ENCODE data around the gene DNAI2. TPM values are rescaled to one million over a fixed set of nuclear protein-coding genes. Genes with fewer than 3 reads are reported as not detected.

The DNAI2 gene
- total and polyA plus RNA-seq, 9 of the 15 experiments (the other 6 are each of a cell fraction or from before 2014, with no cell fraction given), result not detected

DNA sequence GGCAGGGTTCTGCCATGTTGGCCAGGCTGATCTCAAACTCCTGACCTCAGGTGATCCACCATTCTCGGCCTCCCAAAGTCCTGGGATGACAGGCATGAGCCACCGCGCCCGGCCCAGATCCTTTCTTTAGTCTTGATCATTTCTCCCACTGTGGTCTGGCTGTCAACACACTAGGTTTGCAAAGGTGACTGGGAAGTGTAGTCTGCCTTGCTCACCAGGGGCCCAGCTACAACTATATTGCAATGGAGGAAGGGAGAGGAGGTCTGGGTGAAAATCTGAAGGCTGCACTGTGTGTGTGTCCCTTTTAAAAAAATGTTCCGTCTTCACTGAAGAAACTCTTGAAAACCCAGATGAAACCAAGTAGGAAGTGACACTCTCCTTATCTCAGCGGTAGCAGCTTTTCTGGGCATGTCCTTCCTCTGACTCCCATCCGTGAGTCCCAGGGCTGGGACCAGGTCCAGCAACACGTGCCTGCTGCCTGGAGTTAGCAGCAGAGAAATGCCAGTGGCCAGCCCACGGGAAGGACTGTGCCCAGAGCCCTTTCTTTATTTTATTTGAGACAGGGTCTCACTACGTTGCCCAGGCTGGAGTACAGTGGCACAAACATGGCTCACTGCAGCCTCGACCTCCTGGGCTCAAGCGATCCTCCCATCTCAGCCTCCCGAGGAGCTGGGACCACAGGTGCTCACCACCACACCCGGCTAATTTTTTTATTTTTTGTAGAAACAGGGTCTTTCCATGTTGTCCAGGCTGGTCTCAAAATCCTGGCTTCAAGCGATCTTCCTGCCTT is 34.1 kb downstream of the DNAI2 start (continued):
- TF ChIP-seq ZNF277 (CRISPR knock-in tag; IDR thresholded peaks at IDR 0.05; ENCODE audit: borderline replicate concordance) (no peak), BCL6 (CRISPR knock-in tag; IDR thresholded peaks at IDR 0.05) (no peak), HMG20A (CRISPR knock-in tag; conservative IDR thresholded peaks at IDR 0.05) (no peak), MTA2 (IDR thresholded peaks at IDR 0.05; ENCODE audit: low read depth) (no peak), ZSCAN29 (IDR thresholded peaks at IDR 0.05) (no peak), CBFA2T2 (conservative IDR thresholded peaks at IDR 0.05) (peak; percentile 46), ZNF507 (tag; conservative IDR thresholded peaks at IDR 0.05) (no peak), BRF2 (IDR thresholded peaks at IDR 0.05; ENCODE audit: borderline replicate concordance, insufficient read depth, insufficient read length) (no peak), MYC (IDR thresholded peaks at IDR 0.05; ENCODE audit: low read depth, low read length) (peak; percentile 37; the same call in 1 of the 2 replicates), MYC (CRISPR knock-in tag; IDR thresholded peaks at IDR 0.05; ENCODE audit: borderline replicate concordance, low read depth) (no peak), ZNF354B (CRISPR knock-in tag; IDR thresholded peaks at IDR 0.05) (no peak), CBFA2T3 (IDR thresholded peaks at IDR 0.05) (peak; percentile 72), BACH1 (tag; IDR thresholded peaks at IDR 0.05) (no peak), ZNF263 (CRISPR knock-in tag; IDR thresholded peaks at IDR 0.05; ENCODE audit: borderline replicate concordance) (peak; percentile 42; the same call in 1 of the 2 replicates), ZBTB7A (IDR thresholded peaks at IDR 0.05; ENCODE audit: borderline replicate concordance, control insufficient read depth, low read depth, low read length) (no peak), ZNF212 (CRISPR knock-in tag; IDR thresholded peaks at IDR 0.05) (no peak), ZNF121 (CRISPR knock-in tag; conservative IDR thresholded peaks at IDR 0.05) (peak; percentile 92), RBBP5 (IDR thresholded peaks at IDR 0.05; ENCODE audit: borderline replicate concordance, insufficient read depth, low read length, poor library complexity, severe bottlenecking) (no peak), NELFE (IDR thresholded peaks at IDR 0.05; ENCODE audit: insufficient read depth, insufficient read length) (no peak)
- TF ChIP-seq, protein P1, sequence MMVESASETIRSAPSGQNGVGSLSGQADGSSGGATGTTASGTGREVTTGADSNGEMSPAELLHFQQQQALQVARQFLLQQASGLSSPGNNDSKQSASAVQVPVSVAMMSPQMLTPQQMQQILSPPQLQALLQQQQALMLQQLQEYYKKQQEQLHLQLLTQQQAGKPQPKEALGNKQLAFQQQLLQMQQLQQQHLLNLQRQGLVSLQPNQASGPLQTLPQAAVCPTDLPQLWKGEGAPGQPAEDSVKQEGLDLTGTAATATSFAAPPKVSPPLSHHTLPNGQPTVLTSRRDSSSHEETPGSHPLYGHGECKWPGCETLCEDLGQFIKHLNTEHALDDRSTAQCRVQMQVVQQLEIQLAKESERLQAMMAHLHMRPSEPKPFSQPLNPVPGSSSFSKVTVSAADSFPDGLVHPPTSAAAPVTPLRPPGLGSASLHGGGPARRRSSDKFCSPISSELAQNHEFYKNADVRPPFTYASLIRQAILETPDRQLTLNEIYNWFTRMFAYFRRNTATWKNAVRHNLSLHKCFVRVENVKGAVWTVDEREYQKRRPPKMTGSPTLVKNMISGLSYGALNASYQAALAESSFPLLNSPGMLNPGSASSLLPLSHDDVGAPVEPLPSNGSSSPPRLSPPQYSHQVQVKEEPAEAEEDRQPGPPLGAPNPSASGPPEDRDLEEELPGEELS (CRISPR knock-in tag; IDR thresholded peaks at IDR 0.05; ENCODE audit: borderline replicate concordance), result no peak
- TF ChIP-seq, protein P2, sequence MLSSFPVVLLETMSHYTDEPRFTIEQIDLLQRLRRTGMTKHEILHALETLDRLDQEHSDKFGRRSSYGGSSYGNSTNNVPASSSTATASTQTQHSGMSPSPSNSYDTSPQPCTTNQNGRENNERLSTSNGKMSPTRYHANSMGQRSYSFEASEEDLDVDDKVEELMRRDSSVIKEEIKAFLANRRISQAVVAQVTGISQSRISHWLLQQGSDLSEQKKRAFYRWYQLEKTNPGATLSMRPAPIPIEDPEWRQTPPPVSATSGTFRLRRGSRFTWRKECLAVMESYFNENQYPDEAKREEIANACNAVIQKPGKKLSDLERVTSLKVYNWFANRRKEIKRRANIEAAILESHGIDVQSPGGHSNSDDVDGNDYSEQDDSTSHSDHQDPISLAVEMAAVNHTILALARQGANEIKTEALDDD (IDR thresholded peaks at IDR 0.05), result no peak
- TF ChIP-seq, protein P3, sequence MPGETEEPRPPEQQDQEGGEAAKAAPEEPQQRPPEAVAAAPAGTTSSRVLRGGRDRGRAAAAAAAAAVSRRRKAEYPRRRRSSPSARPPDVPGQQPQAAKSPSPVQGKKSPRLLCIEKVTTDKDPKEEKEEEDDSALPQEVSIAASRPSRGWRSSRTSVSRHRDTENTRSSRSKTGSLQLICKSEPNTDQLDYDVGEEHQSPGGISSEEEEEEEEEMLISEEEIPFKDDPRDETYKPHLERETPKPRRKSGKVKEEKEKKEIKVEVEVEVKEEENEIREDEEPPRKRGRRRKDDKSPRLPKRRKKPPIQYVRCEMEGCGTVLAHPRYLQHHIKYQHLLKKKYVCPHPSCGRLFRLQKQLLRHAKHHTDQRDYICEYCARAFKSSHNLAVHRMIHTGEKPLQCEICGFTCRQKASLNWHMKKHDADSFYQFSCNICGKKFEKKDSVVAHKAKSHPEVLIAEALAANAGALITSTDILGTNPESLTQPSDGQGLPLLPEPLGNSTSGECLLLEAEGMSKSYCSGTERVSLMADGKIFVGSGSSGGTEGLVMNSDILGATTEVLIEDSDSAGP (CRISPR knock-in tag; IDR thresholded peaks at IDR 0.05), result no peak

Measured in K562 (cell line).